ENCODE results near the gene CD200R1.

- no peak for TF ChIP-seq CTCF (IDR thresholded peaks at IDR 0.05)
- TF ChIP-seq POLR2A (IDR thresholded peaks at IDR 0.05) = no peak
- no peak for TF ChIP-seq EP300 (IDR thresholded peaks at IDR 0.05)
- no peak for TF ChIP-seq POLR2AphosphoS5 (IDR thresholded peaks at IDR 0.05)
Measured at GRCh38 chr3:112884678-112885290, 90.1 kb downstream of the CD200R1 start.
